ENCODE data around the gene EIF2S1.

DNA sequence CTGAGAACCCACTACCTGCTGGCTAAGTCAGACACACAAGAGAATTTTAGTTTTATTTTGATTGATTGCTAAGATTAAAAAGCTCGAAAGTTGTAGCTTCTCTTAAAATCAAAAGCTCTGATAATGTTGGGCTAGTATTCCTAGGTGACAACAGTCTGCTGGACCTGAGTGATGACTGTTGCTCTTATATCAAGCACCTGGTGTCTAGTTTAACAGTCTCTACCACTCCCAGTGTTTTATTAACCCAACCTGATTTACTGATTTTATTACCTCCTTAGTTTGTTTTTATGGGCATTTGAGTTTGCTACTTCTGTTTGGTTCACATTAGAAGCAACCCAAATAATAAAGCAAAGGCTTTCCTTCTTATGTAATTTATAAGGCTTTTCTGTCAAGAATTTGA lies 42.3 kb upstream of the EIF2S1 start:
- no peak for TF ChIP-seq DDIT3 (CRISPR knock-in tag; IDR thresholded peaks at IDR 0.05)
- no peak for TF ChIP-seq SRF (IDR thresholded peaks at IDR 0.05; ENCODE audit: low read depth, low read length)
- TF ChIP-seq ZNF570 (CRISPR knock-in tag; IDR thresholded peaks at IDR 0.05; ENCODE audit: borderline replicate concordance) = no peak
- TF ChIP-seq, protein P1, sequence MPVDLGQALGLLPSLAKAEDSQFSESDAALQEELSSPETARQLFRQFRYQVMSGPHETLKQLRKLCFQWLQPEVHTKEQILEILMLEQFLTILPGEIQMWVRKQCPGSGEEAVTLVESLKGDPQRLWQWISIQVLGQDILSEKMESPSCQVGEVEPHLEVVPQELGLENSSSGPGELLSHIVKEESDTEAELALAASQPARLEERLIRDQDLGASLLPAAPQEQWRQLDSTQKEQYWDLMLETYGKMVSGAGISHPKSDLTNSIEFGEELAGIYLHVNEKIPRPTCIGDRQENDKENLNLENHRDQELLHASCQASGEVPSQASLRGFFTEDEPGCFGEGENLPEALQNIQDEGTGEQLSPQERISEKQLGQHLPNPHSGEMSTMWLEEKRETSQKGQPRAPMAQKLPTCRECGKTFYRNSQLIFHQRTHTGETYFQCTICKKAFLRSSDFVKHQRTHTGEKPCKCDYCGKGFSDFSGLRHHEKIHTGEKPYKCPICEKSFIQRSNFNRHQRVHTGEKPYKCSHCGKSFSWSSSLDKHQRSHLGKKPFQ (CRISPR knock-in tag; IDR thresholded peaks at IDR 0.05; ENCODE audit: insufficient replicate concordance) = no peak
- TF ChIP-seq, protein P2, sequence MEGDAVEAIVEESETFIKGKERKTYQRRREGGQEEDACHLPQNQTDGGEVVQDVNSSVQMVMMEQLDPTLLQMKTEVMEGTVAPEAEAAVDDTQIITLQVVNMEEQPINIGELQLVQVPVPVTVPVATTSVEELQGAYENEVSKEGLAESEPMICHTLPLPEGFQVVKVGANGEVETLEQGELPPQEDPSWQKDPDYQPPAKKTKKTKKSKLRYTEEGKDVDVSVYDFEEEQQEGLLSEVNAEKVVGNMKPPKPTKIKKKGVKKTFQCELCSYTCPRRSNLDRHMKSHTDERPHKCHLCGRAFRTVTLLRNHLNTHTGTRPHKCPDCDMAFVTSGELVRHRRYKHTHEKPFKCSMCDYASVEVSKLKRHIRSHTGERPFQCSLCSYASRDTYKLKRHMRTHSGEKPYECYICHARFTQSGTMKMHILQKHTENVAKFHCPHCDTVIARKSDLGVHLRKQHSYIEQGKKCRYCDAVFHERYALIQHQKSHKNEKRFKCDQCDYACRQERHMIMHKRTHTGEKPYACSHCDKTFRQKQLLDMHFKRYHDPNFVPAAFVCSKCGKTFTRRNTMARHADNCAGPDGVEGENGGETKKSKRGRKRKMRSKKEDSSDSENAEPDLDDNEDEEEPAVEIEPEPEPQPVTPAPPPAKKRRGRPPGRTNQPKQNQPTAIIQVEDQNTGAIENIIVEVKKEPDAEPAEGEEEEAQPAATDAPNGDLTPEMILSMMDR (CRISPR knock-in tag; IDR thresholded peaks at IDR 0.05) = no peak
- TF ChIP-seq ONECUT2 (CRISPR knock-in tag; IDR thresholded peaks at IDR 0.05) = no peak
- TF ChIP-seq TBP (CRISPR knock-in tag; IDR thresholded peaks at IDR 0.05) = no peak
- TF ChIP-seq ZNF547 (CRISPR knock-in tag; IDR thresholded peaks at IDR 0.05) = no peak
- TF ChIP-seq ZKSCAN1 (IDR thresholded peaks at IDR 0.05; ENCODE audit: low read length) = no peak
- TF ChIP-seq ZSCAN20 (CRISPR knock-in tag; IDR thresholded peaks at IDR 0.05; ENCODE audit: borderline replicate concordance) = no peak
- no peak for TF ChIP-seq ATF7-NPFF (CRISPR knock-in tag; IDR thresholded peaks at IDR 0.05; ENCODE audit: low read depth)
- TF ChIP-seq PREB (CRISPR knock-in tag; IDR thresholded peaks at IDR 0.05) = no peak
- no peak for TF ChIP-seq CEBPG (CRISPR knock-in tag; IDR thresholded peaks at IDR 0.05)
